GM23338 (cell line): ENCODE data around the gene RTN3. TPM values are rescaled to one million over a fixed set of nuclear protein-coding genes. Genes with fewer than 3 reads are reported as not detected.

Experiments
- ATAC-seq: fragments of 200-7000 bp; cut with Tn5 transposase; 3 replicates; pipeline ENCODE4 v1.9.1; 2020
- DNase-seq: peaks from one replicate; pipeline ENCODE4 v3.0.0-alpha.2; 2015; ENCODE audit warnings: low spot score
- H2AFZ ChIP-seq: fragments of 200-600 bp; sonication (generic); 2 replicates; pipeline ENCODE4 v1.8.0; 2016; ENCODE audit warnings: antibody characterized with exemption, mild to moderate bottlenecking, moderate library complexity
- H3F3A ChIP-seq: fragments of 200-600 bp; sonication (generic); replicated peaks from 2 replicates; pipeline ENCODE4 v1.8.0; 2017; ENCODE audit warnings: antibody characterized with exemption, mixed run types, low read depth
- H3K27ac ChIP-seq: fragments of 200-600 bp; sonication (generic); 2 replicates; pipeline ENCODE4 v1.6.1; 2016; ENCODE audit warnings: low read depth
- H3K27me3 ChIP-seq: fragments of 200-600 bp; sonication (generic); 2 replicates; pipeline ENCODE4 v1.8.0; 2016; ENCODE audit warnings: mild to moderate bottlenecking, mixed run types, moderate library complexity; ENCODE audit not compliant: insufficient read depth
- H3K36me3 ChIP-seq: fragments of 200-600 bp; sonication (generic); 2 replicates; pipeline ENCODE4 v1.8.0; 2016; ENCODE audit warnings: mild to moderate bottlenecking; ENCODE audit not compliant: insufficient read depth
- H3K4me1 ChIP-seq: fragments of 200-600 bp; sonication (generic); 2 replicates; pipeline ENCODE4 v1.8.0; 2016; ENCODE audit warnings: mild to moderate bottlenecking, moderate library complexity; ENCODE audit not compliant: insufficient read depth
- H3K4me2 ChIP-seq: fragments of 200-600 bp; sonication (generic); 2 replicates; pipeline ENCODE4 v1.7.1; 2017; ENCODE audit warnings: mixed run types
- H3K4me3 ChIP-seq: fragments of 200-600 bp; sonication (generic); 2 replicates; pipeline ENCODE4 v1.6.1; 2016; ENCODE audit warnings: mixed run types
- H3K79me2 ChIP-seq: fragments of 200-600 bp; sonication (generic); replicated peaks from 2 replicates; pipeline ENCODE4 v1.8.0; 2017; ENCODE audit warnings: mild to moderate bottlenecking; ENCODE audit not compliant: insufficient read depth
- H3K9me2 ChIP-seq: fragments of 200-600 bp; sonication (generic); 2 replicates; pipeline ENCODE4 v1.8.0; 2017; ENCODE audit not compliant: insufficient read depth
- H4K20me1 ChIP-seq: fragments of 200-600 bp; sonication (generic); replicated peaks from 2 replicates; pipeline ENCODE4 v1.8.0; 2017; ENCODE audit warnings: mild to moderate bottlenecking; ENCODE audit not compliant: insufficient read depth
- H3K27ac Mint-ChIP-seq: 2 replicates; pipeline ENCODE4 v1.8.0; 2020; ENCODE audit warnings: inconsistent platforms, mild to moderate bottlenecking, moderate library complexity, mixed read lengths
- H3K27me3 Mint-ChIP-seq: 3 replicates; pipeline ENCODE4 v1.8.0; 2022; ENCODE audit warnings: low read depth, mild to moderate bottlenecking, moderate library complexity, mixed read lengths, inconsistent platforms; ENCODE audit not compliant: insufficient read depth, poor library complexity
- H3K36me3 Mint-ChIP-seq: 3 replicates; pipeline ENCODE4 v1.8.0; 2021; ENCODE audit warnings: low read depth, mild to moderate bottlenecking, inconsistent platforms, moderate library complexity, mixed read lengths
- H3K4me1 Mint-ChIP-seq: 3 replicates; pipeline ENCODE4 v1.8.0; 2020; ENCODE audit warnings: mild to moderate bottlenecking, inconsistent platforms, mixed read lengths
- H3K4me3 Mint-ChIP-seq: 3 replicates; pipeline ENCODE4 v1.8.0; 2021; ENCODE audit warnings: moderate library complexity, mild to moderate bottlenecking, inconsistent platforms, mixed read lengths
- H3K9me3 Mint-ChIP-seq: 3 replicates; pipeline ENCODE4 v1.8.0; 2020; ENCODE audit warnings: moderate library complexity, mild to moderate bottlenecking, inconsistent platforms, mixed read lengths
- CREB1 ChIP-seq: fragments of 250-450 bp; sonication (Bioruptor Pico); IDR thresholded peaks from 2 replicates; pipeline ENCODE4 v1.5.0; 2020; ENCODE audit warnings: low read depth, mild to moderate bottlenecking, moderate library complexity
- CTCF ChIP-seq, 2 experiments: fragments of 200-600 bp in 1 of 2; sonication (generic) in 1 of 2; conservative IDR thresholded peaks; 2 replicates each; pipeline versions ENCODE4 v1.5.1 to v1.6.1; 2016 to 2017; ENCODE audit warnings: antibody characterized with exemption in 2 of 2, low read depth in 2 of 2, mild to moderate bottlenecking in 2 of 2, moderate library complexity in 1 of 2
- ETS1 ChIP-seq: IDR thresholded peaks from 2 replicates; pipeline ENCODE4 v1.6.1; 2016; ENCODE audit warnings: antibody characterized with exemption
- POLR2AphosphoS5 ChIP-seq: IDR thresholded peaks from 2 replicates; pipeline ENCODE4 v1.6.1; 2016; ENCODE audit warnings: antibody characterized with exemption, low read depth
- STAT1 ChIP-seq: IDR thresholded peaks from one replicate; pipeline ENCODE4 v1.6.1; 2016; ENCODE audit warnings: antibody characterized with exemption; ENCODE audit not compliant: unreplicated experiment
- polyA plus RNA-seq: library from polyadenylated mRNA; unstranded; fragments of >200 nt; fragmentation: Nextera tagmentation; extraction: Ambion mirVana; gene quantifications from 2 replicates; pipeline ENCODE4 v1.2.1, GENCODE V29; 2016
- total RNA-seq: library from RNA; depleted of rRNA; stranded (reverse); fragments of >200 nt; shearing (Covaris generic); gene quantifications from 2 replicates; pipeline ENCODE4 v1.2.3, GENCODE V29; 2014

The RTN3 gene
- total and polyA plus RNA-seq, 2 experiments from 2014 or later, result 138 to 162 TPM

- peak overlapping the region; percentile 61 for H3K4me3 Mint-ChIP-seq
- H3K79me2 ChIP-seq, result peaks cover 61% of the 10 kb centered on the region
- no peak for DNase-seq
Observed at GRCh38 chr11:63764340-63764678, 83.0 kb downstream of the RTN3 start.

GRCh38 chr11:63764679-63765647 is 83.7 kb downstream of the RTN3 start:
- Mint-ChIP-seq H3K36me3 (peaks cover 24% of the 10 kb centered on the region; the same call in 2 of the 3 replicates), H3K27ac (peak overlapping the region; percentile 52; the same call in 1 of the 2 replicates), H3K4me1 (peaks cover 43% of the 10 kb centered on the region), H3K4me3 (peak overlapping the region; percentile 61), H3K27me3 (peaks cover 41% of the 10 kb centered on the region), H3K9me3 (peaks cover 6% of the 10 kb centered on the region; the same call in 2 of the 3 replicates)
- ATAC-seq (peak; percentile 0; the same call in 1 of the 3 replicates), DNase-seq (peak; percentile 68)
- H2AFZ ChIP-seq, result no peak overlapping the region
- no peaks in the 10 kb centered on the region for H3K9me2 ChIP-seq
- H3K27me3 ChIP-seq, result peaks cover 6% of the 10 kb centered on the region
- peaks cover 25% of the 10 kb centered on the region for H3F3A ChIP-seq
- peaks cover 21% of the 10 kb centered on the region for H4K20me1 ChIP-seq
- peak overlapping the region; percentile 98 for H3K4me2 ChIP-seq
- peak overlapping the region; percentile 99 for H3K4me3 ChIP-seq
- H3K79me2 ChIP-seq, result peaks cover 55% of the 10 kb centered on the region
- H3K36me3 ChIP-seq, result no peaks in the 10 kb centered on the region
- H3K27ac ChIP-seq, result peak overlapping the region; percentile 81
- peaks cover 46% of the 10 kb centered on the region for H3K4me1 ChIP-seq
- TF ChIP-seq POLR2AphosphoS5, result no peak
- TF ChIP-seq CTCF (conservative IDR thresholded peaks at IDR 0.05; ENCODE audit: low read depth in 2 of 2), result no peak
- no peak for TF ChIP-seq ETS1
- TF ChIP-seq STAT1, result no peak
- no peak for TF ChIP-seq CREB1 (CRISPR knock-in tag)

More at GRCh38 chr11:63764340-63764678, 83.0 kb downstream of the RTN3 start:
- Mint-ChIP-seq H3K27ac (no peak overlapping the region), H3K4me1 (peaks cover 47% of the 10 kb centered on the region), H3K36me3 (peaks cover 30% of the 10 kb centered on the region), H3K9me3 (peaks cover 6% of the 10 kb centered on the region; the same call in 2 of the 3 replicates), H3K27me3 (peaks cover 38% of the 10 kb centered on the region)
- H3K27me3 ChIP-seq, result no peaks in the 10 kb centered on the region
- H3K4me2 ChIP-seq, result peak overlapping the region; percentile 98
- H3F3A ChIP-seq, result peaks cover 22% of the 10 kb centered on the region
- peak overlapping the region; percentile 81 for H3K27ac ChIP-seq
- ATAC-seq, result no peak; the same call in 1 of the 3 replicates
- H3K4me1 ChIP-seq, result peaks cover 50% of the 10 kb centered on the region
- no peak for TF ChIP-seq CTCF (conservative IDR thresholded peaks at IDR 0.05; ENCODE audit: low read depth in 2 of 2)
- H3K36me3 ChIP-seq, result no peaks in the 10 kb centered on the region
- H2AFZ ChIP-seq, result no peak overlapping the region
- peak overlapping the region; percentile 99 for H3K4me3 ChIP-seq
- H4K20me1 ChIP-seq, result peaks cover 26% of the 10 kb centered on the region
- no peaks in the 10 kb centered on the region for H3K9me2 ChIP-seq
